TTC549 (cell line): ENCODE data around the gene SRPK3.

ENCODE experiments used
- FAIRE-seq: peaks from 2 replicates; lab custom pipeline; 2012; peaks lifted over from hg19 to GRCh38; lab: Jason Lieb, UNC

The SRPK3 gene

GRCh38 chrX:153771415-153772315 is 9.2 kb upstream of the SRPK3 start:
- no peak for FAIRE-seq

DNA sequence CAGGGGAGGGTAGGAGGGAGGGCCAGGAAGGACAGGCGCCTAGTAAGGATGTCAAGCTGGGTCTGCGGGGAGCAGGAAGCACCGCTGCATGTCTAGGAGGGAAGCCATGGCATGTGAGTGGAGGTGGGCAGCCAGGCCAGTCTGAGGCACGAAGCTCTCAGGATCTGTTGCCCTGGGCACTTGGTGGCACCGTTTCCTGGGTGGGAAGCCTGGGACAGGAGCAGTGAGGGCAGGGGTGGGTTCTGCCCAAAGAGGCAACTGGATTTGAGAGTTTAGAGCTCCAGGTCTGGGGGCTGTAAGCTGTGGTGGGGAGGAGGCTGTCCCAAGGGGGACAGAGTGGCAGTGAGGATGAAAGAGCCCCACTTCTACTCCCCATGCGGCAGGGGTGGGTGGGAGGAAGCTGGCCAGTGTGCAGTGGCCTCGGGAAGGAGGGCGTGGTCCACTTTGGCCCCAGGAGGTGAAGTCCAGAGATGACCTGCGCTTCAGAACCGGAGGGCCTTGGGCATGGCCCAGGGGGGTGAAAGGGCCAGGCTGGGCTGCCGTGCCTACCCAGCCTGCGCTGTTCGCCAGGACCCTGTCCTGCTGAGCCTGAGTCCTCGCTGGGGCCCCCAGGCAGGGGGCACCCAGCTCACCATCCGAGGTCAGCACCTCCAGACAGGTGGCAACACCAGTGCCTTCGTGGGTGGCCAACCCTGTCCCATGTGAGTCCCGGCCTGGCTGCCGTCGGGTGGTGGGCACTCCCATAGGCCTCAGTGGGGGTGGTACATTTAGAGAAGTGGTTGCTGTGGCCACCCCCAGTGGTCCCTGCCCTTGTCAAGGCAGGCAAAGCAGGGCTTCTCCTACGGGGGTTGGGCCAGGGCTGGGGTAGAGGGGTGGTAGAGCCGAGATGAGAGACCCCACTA is 8.3 kb upstream of the SRPK3 start:
- no peak for FAIRE-seq

DNA sequence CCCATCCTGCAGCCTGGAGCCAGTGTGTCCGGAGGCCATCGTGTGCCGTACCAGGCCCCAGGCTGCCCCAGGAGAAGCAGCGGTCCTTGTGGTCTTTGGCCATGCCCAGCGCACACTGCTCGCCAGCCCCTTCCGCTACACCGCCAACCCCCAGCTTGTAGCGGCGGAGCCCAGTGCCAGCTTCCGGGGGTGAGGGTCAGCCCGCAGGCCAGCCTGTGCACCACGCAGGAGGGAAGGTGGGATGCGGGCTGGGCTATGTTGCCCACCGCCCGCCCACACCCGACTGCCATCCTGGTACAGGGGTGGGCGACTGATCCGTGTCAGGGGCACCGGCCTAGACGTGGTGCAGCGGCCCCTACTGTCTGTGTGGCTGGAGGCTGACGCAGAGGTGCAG is 7.6 kb upstream of the SRPK3 start:
- FAIRE-seq: no peak

DNA sequence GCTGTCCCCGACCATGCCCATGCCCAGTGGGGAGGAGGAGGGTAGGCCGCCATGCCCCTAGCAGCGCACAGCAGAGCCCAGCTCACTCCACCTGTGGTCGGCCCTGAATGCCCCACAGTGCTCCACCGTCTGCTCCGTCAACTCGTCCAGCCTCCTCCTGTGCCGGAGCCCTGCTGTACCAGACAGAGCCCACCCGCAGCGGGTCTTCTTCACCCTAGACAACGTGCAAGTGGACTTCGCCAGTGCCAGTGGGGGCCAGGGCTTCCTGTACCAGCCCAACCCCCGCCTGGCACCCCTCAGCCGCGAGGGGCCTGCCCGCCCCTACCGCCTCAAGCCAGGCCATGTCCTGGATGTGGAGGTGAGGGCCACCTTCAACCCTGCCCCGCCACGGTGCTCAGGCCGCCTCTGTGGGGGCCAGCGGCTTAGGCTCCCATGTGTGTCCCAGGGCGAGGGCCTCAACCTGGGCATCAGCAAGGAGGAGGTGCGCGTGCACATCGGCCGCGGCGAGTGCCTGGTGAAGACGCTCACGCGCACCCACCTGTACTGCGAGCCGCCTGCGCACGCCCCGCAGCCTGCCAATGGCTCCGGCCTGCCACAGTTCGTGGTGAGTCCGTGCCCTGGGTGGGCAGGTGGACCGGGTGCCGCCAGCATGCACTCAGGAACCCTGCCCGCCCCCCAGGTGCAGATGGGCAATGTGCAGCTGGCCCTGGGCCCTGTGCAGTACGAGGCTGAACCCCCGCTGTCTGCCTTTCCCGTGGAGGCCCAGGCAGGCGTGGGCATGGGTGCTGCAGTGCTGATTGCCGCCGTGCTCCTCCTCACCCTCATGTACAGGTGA is 6.9 kb upstream of the SRPK3 start:
- no peak for FAIRE-seq

GRCh38 chrX:153774576-153775292 is 6.1 kb upstream of the SRPK3 start:
- no peak for FAIRE-seq

DNA sequence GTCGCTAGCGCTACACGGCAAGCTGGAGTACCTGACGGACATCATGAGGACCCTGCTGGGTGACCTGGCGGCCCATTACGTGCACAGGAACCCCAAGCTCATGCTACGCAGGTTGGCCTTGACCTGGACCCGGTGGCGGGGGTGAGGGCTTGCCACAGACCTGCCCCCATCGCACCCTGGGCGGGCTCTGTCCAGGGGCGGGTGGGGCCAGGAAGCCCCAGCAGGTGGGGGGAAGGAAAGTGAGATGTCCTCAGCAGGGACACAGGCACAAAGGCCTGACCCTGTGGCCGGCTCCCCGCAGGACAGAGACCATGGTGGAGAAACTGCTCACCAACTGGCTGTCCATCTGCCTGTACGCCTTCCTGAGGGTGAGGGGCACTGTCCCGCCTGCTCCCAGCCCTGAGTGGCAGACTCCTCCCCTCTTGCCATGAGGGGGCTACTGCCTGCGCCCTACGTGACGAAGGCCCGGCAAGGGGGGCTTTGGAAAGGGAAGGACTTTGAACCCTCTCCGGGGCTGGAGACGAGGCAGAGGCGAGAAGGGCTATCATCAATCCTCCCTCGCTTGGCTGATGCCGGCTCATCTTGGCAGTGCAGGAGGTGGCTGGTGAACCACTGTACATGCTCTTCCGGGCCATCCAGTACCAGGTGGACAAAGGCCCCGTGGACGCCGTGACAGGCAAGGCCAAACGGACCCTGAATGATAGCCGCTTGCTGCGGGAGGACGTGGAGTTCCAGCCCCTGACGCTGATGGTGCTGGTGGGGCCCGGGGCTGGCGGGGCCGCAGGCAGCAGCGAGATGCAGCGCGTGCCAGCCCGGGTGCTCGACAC is 5.3 kb upstream of the SRPK3 start:
- FAIRE-seq: no peak

GRCh38 chrX:153776120-153776599 is 4.7 kb upstream of the SRPK3 start:
- FAIRE-seq: no peak

DNA sequence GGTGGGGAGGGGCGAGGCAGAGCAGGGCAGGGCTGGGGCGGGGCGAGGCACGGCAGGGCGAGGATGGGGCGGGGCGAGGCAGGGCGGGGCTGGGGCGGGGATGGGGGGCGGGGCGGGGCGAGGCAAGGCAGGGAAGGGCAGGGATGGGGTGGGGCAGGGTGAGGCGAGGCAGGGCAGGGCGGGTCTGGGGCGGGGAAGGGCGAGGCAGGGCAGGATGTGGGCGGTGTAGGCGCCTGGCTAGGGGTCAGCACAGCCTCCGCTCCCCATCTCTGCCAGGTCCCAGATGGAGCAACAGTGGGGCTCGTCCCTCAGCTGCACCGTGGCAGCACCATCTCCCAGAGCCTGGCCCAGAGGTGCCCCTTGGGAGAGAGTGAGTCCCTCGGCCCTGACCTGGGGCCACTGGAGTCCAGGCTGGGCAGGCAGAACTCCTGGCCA is 4.2 kb upstream of the SRPK3 start:
- FAIRE-seq: no peak

DNA sequence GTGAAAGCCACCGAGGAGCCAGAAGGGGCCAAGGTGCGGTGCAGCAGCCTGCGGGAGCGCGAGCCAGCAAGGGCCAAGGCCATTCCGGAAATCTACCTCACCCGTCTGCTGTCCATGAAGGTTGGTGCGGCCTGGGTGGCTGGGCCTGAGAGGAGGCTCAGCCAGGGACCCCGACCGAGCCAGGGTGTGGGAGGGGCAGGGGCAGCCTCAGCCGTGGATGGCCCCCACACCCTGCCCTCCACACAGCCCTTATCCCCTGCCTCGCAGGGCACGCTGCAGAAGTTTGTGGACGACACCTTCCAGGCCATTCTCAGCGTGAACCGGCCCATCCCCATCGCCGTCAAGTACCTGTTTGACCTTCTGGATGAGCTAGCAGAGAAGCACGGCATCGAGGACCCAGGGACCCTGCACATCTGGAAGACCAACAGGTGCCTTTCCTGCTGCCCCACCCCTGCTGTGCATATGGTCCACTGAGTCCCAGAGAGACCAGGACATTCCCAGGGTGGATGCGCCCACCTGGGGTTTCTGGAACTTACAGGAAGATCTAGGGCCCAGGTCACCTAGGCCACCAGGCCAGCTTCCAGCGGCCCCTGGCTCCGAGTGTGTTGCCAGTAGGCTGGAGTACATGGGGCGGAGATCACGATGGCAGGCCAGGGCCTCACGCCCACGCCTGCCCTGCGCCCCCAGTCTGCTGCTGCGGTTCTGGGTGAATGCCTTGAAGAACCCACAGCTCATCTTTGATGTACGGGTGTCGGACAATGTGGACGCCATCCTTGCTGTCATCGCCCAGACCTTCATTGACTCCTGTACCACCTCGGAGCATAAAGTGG is 3.4 kb upstream of the SRPK3 start:
- FAIRE-seq: no peak

DNA sequence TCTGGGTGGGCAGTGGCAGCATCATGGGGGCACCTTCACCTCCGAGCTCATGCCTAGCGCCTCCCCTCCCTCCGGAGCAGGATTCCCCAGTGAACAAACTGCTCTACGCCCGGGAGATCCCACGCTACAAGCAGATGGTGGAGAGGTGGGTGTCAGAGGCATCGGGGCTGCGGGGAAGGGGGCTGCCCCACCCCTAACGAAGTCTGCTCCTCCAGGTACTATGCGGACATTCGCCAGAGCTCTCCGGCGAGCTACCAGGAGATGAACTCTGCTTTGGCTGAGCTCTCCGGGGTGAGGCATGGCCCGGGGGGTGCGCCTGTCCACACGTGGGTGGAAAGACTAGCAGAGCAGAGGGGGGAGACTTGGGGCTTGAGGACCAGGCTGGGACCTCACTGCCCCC is 2.7 kb upstream of the SRPK3 start:
- no peak for FAIRE-seq

GRCh38 chrX:153778684-153779101 is 2.1 kb upstream of the SRPK3 start:
- FAIRE-seq: no peak

GRCh38 chrX:153779891-153780677 is 757 bp upstream of the SRPK3 start:
- FAIRE-seq: no peak

DNA sequence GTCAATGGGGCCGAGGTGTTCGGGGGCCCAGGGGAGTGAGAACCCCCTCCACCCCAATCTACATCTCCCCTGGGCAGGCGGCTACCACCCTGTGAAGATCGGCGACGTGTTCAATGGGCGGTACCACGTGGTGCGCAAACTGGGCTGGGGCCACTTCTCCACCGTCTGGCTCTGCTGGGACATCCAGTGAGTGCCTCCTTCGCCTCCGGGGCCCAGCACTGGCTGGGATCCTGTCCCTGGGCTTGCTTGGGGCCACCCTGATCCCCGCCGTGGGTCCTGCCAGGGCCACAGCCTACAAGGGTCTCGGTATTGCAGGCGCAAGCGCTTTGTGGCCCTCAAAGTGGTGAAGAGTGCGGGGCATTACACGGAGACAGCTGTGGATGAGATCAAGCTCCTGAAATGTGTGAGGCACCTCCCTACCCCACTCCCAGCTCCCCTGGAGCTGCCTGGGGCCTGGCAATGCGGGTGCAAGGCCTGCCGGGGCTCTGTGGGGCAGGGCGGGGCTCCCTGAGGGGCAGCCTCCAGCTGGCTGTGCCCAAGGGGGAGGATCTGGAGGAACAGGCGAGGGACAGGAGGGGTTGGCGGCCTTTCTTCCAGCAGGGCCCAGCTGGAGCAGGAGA is 697 bp downstream of the SRPK3 start:
- no peak for FAIRE-seq

- FAIRE-seq: no peak
Measured at GRCh38 chrX:153782313-153782712, 1.5 kb downstream of the SRPK3 start.

DNA sequence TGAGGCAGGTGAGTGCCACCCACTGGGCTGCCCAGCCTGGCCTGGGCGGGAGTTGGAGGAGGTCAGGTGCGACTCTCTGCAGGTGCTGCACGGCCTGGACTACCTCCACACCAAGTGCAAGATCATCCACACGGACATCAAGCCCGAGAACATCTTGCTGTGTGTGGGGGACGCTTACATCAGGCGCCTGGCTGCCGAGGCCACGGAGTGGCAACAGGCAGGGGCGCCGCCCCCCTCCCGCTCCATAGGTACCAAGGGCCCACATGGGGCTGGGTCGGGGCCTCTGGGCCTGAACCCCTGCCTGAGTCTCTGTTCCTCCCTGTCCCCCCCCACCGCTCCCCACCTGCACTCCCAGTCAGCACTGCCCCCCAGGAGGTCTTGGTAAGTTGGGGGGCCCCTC is 2.0 kb downstream of the SRPK3 start:
- FAIRE-seq: no peak

DNA sequence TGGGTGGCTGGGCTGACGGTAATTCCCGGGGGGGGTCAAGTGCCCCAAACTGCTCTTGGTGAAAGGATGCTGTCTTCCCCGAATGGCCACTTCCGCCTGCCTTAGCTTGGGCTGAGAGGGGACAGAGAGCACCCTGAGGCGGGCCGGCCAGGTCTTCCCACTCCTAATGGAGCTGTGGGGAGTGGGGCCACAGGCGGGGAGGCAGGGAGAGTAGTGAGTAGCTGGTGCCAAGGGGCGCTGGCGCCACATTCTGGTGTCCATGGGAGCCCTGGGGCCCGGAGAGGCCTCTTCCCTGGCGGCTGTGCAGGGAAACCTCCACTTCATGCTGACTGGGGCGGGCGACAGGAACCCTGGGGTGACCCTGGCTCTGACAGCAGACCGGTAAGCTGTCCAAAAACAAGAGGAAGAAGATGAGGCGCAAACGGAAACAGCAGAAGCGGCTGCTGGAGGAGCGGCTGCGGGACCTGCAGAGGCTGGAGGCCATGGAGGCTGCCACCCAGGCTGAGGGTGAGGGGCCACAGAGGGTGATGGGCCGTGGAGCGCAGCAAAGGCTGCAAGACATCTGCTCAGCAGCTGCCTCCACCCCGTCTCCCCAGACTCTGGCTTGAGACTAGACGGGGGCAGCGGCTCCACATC is 2.7 kb downstream of the SRPK3 start:
- no peak for FAIRE-seq

- FAIRE-seq: no peak
Measured at GRCh38 chrX:153784325-153784967, 3.6 kb downstream of the SRPK3 start.
